Spleen (tissue), 7 donors: ENCODE results near the gene GMDS.

ENCODE experiments used
- CTCF ChIP-seq, 11 experiments: fragments of 200-600 bp in 7 of 11; fragments of 450-650 bp in 4 of 11; sonication (generic) in 4 of 11; IDR thresholded peaks in 8 of 11; conservative IDR thresholded peaks in 3 of 11; 1 replicate in 7 of 11; 2 replicates in 4 of 11; pipeline versions ENCODE4 v1.4.0 to v1.8.0; 2016 to 2021; ENCODE audit warnings: antibody characterized with exemption in 11 of 11, inconsistent platforms in 4 of 11, mild to moderate bottlenecking in 1 of 11
- POLR2A ChIP-seq, 3 donors: fragments of 450-650 bp; IDR thresholded peaks; one replicate each; pipeline ENCODE4 v1.5.1; 2017; ENCODE audit warnings: antibody characterized with exemption in 3 of 3, mild to moderate bottlenecking in 1 of 3
- POLR2AphosphoS5 ChIP-seq, 3 donors: sonication (generic); formaldehyde crosslinking; IDR thresholded peaks; one replicate each; pipeline ENCODE4 v1.5.1; 2017; ENCODE audit warnings: antibody characterized with exemption in 3 of 3
- donor health status: DM: no; HTN: no; CAD: no; lungs with moderate emphysema.
- donor health status: DM: no; HTN: no; CAD: no.
- donor health status: DM: no; HTN: no; CAD: no.

GRCh38 chr6:1579096-1579495, 666.3 kb downstream of the GMDS start:
- TF ChIP-seq CTCF (IDR thresholded peaks at IDR 0.05 in 8 of 11, conservative IDR thresholded peaks at IDR 0.05 in 3 of 11) (no peak), POLR2A (IDR thresholded peaks at IDR 0.05) (no peak), POLR2AphosphoS5 (IDR thresholded peaks at IDR 0.05) (no peak)
